NCI-H2029 treated with DMSO at 0.1 percent for 48 hours (cell line): Measurements from ENCODE around the gene HMGCR.

Experiments
- DNase-seq: peaks from one replicate; lab custom pipeline; 2025; lab: John Stamatoyannopoulos, UW

The HMGCR gene

DNA sequence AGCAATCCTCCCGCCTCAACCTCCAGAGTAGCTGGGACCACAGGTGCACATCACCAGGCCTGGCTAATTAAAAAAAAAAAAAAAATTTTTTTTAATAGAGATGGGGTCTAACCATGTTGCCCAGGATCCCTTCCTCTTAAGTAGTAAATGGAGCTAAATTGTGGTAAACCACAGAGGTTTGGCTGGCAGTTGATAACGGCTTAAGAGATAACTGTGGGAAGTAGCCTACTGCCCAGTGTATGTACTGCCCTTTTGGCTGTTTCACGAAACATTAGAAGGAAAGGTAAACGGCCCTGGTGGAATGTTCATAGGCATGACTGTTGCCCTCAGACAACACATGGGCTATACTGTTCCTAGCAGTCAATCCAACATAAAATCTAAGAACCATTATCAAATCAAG, 44.4 kb downstream of the HMGCR start:
- DNase-seq = no peak

DNA sequence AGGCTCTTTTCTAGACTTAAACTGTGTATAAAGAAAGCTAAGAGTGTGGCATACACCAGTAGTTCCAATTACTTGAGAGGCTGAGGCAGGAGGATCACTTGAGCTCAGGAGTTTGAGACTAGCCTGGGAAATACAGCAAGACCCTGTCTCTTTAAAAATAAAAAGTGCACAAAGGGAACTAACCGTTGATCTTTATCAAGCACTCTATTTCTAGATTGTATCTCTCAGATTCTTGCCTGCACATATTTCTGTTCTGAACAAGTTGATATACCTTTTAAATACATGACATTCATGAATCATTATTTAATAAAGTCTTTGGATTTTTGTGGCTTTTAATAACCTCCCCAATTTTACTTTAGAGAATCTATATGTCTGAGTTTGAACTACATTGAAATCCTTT, 47.2 kb downstream of the HMGCR start:
- DNase-seq = no peak

DNA sequence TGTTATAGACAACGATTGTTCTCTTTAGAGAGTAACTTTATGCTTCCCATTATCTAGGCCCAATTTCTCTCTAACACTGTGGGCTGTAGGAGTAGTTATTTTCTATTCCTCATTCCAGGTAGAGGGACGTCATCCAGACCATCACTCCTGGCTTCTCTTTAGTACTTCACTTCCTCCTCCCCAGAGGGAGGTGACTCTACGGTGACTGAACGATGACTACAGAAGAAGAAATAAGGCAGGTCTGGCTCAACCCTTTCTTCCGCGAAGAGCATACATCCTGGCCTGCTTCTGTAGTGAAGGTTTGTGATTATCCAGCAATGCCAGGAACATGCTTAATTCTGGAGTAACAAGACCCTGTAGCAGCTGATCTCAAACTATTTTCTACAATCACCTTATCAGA, 50.8 kb downstream of the HMGCR start:
- DNase-seq = no peak

DNA sequence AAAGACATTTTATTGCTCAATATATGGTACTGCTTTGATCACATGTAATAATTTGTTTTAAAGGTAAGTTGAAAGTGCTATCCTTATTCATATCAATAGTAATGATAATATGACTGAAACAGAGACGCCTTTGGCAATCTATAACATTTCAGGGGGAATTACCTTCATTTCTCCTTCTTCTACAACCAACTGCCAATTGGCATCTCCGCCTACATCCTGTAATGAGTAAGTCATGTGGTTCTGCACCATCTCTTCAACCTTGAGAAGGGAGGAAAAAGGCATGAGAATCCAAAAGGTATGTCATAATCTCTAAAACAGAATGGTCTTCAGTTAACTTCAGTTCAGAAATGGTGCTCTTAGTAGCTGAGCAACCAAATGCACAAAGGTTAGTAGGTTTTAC, 52.4 kb downstream of the HMGCR start:
- DNase-seq = no peak

DNA sequence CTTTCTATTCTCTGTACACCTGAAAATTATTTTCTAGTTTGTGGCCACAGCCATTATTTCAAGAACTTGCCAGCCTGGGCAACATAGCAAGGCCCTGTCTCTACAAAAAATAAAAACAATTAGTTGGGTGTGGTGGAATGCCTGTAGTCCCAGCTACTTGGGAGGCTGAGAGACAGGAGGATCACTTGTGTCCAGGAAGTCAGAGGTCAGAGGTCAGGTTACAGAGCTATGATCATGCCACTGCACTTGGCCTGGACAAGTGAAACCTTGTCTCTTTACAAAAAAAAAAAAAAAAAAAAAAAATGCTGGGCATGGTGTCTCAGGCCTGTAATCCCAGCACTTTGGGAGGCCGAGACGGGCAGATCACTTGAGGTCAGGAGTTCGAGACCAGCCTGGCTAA, 58.3 kb downstream of the HMGCR start:
- DNase-seq = no peak

DNA sequence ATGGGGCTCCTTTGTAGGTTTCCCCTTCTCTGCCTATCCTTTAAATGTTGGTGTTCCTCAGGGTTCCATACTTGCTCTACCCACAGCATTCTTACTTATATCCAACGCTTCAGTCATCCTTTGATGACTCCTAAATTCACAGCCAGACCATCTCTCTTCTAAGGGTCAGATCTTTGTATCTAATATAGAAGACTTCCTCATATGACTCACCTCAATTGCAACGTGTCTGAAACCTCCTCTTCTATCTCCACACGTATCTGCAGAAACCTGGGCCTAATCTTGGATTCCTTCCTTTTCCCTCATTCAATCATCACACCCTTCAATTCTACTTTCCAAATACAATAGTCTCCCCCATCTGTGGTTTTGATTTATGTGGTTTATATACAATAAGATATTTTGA, 68.3 kb downstream of the HMGCR start:
- no peak for DNase-seq
